TTC549 (cell line): ENCODE measurements around the gene ADAM30.

Experiments
- FAIRE-seq: peaks from 2 replicates; lab custom pipeline; 2012; peaks lifted over from hg19 to GRCh38; lab: Jason Lieb, UNC

ADAM30 gene

DNA sequence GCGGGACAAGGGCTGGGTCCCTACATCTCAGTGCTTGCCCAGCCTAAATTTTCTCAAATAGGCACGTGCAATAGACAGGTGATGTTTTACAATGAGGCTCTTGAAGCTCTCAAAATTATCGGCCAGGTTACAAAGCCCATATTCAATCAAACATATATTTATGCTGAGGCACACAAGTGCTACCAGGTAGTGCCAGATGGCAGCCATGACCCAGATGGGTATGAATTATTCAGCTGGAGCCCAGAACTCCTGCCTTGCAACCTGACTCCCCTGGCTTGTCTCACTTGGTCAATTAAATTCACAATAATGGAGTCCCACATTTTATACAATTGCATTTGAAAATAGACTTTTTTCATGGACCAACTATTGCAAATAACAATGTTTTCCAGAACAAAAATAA lies 12.3 kb upstream of the ADAM30 start:
- no peak for FAIRE-seq

DNA sequence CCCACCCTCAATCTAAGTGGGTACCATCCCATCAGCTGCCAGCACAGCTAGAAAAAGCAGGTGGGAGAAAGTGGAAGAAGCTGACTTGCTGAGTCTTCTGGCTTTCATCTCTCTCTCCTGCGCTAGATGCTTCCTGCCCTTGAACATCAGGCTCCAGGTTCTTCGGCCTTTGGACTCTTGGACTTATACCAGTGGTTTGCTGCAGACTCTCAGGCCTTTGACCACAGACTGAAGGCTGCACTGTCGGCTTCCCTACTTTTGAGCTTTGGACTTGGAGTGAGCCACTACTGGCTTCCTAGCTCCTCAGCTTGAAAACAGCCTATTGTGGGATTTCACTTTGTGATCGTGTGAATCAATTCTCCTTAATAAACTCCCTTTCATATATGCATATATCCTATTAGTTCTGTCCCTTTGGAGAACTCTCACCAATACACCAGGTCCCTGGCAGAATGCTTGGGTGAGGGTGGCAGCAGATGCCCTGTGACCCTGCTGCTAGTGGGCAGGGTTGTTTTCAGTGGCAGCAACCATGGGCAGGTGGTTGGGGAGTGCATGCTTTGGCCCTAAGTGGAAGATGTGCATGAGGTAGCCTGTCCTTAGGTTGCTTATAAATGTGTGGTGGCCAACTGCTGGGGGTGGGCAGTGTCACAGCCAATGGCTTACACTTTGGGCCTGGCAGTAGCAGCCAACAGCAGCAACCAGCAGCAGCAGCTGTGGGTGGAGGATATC lies 10.8 kb upstream of the ADAM30 start:
- FAIRE-seq: no peak

DNA sequence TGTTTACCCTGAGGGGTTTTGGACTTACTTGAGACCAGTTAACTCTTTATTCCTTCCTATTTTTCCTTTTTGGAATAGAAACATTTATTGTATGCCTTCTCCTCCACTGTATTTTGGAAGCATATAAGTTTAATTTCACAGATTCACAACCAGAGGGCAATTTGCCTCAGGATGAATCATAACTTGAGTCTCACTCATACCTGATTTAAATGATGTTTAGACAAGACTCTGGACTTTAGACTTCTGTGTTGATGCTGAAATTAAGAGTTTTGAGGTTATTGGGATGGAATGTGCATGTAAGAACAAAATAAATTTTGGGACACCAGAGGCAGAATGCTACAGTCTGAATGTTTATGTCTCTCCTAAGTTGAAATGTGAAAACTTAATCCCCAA lies 7.1 kb upstream of the ADAM30 start:
- no peak for FAIRE-seq

DNA sequence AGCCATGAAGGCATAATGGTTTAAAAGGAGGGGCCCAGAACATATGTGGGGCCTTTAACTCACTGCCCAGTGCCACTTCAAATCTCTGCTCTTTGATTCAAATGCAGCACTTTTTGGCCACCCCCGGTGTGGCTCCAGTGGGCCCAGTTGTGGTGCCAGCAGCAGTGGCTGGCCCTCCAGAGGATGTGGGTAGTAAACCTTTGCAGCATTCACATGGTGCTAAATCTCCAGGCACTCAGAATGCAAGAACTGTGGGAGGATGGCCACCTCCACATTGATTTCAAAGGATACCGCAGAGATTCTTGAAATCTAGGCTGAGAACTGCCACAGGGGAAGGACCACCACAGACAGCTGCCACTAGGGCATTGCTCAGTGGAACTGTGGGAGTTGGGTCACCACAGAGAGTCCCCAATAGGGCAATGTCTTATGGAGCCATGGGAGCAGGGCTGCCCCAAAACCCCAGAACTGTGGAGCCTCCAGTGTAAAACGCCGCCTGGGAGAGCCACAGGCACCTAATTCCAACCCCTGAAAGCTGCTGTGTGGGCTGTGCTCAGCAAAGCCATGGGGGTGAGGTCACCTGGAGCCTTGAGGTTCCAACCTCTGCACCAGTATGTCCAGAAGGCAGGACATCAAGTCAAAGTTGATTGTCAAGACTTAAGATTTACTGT lies 6.6 kb upstream of the ADAM30 start:
- no peak for FAIRE-seq

DNA sequence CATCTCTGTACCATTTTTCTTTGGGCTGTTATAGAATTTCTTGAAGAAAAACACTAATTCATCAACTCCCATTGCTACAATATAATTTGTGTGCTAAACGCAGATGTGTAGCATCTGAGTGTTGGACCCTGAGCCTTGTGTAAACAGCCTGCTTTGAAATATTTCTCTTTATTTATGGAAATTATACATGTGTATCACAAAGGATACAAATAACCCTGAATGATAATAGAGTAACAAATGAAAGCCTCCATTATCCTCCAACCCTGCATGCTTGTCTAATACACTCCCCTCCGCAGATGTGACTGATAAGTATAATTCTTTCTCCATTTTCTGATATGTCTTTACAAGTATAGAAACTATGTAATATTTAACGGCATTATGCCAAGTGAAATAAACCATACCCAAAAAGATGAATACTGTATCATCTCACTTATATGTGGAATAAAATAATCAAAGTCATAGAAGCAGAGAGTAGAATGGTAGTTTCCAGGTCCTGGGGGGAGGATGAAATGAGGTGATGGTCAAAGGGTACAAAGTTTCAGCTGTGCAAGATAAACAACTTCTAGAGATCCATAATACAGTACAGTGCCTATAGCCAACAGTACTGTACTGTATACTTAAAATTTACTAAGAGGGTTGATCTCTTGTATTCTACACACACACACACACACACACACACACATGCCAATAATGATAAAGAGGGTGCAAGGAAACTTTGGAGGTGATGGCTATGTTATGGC lies 2.8 kb upstream of the ADAM30 start:
- no peak for FAIRE-seq

DNA sequence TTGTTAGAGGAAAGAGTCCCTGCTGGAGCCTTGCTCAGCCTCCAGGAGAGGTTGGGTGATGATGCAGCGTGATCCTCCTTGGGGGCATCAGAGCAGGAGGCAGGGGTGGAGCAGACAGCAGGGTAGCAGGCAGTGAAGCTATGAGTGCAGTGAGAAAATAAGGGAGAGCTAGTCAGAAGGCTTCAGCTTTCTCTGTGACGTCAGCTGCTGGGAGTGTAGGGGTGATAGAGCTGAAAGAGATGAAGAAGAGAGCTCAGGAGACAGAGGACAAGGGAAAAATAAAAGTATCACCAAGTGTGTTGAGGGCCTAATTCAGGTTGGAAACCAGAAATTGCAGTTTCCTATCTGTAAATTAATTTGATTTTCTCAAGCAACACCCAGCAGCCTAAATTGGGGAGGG lies 2.2 kb upstream of the ADAM30 start:
- FAIRE-seq: no peak

DNA sequence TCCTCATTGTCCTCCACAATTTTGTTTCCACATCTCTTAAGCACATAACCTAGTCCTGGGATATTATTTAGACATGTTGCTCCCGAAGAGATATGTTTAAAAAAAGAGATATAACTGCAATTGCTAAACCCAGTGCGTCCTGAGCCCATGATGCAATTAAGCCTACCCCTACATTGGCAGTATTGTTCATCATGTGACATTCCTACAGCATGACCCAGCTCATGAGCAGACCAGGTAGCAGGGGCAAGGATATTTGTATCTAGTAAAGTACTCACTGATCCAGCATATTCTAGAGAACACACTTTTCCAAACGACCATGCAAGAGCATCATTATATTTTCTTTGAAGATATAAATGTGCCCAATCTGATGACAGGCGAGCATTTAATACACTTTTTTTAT lies 1.2 kb downstream of the ADAM30 start:
- FAIRE-seq: no peak

DNA sequence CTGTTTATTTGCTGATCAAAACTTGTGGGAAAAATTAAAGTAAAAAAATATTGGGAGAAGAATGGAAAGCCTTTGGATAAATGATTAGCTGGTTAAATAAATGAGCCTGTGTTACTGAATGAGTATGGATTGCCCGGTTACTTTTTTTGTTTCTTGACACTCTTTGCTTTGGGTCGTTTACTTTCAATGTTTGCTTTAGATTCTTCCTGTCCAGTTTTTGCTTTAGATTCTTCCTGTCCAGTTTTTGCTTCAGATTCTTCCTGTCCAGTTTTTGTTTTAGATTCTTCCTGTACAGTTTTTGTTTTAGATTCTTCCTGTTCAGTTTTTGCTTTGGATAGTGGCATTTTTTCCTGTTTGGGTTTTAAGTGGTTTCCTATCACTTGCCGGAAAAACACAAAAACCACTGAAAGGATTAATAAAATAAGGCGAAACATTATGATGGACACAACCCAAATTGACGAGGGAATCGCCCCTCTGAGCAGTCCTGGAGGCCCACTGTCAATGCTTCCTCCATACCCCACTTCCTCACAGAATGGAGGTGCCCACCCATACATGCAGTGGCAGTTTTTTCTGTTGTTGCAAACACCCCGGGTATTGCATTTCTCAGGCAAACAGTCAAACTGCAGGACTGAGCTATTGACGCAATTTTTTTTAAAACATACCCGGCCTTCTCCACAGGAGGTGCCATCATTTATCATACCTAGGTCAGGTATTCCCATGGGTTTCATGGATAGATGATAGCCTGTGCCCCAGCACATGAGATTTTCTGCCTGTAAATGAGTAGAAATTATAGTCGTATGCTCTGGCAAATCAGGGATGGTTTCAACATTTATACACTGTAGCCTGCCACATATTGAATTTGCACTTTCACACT lies 2.3 kb downstream of the ADAM30 start:
- no peak for FAIRE-seq

DNA sequence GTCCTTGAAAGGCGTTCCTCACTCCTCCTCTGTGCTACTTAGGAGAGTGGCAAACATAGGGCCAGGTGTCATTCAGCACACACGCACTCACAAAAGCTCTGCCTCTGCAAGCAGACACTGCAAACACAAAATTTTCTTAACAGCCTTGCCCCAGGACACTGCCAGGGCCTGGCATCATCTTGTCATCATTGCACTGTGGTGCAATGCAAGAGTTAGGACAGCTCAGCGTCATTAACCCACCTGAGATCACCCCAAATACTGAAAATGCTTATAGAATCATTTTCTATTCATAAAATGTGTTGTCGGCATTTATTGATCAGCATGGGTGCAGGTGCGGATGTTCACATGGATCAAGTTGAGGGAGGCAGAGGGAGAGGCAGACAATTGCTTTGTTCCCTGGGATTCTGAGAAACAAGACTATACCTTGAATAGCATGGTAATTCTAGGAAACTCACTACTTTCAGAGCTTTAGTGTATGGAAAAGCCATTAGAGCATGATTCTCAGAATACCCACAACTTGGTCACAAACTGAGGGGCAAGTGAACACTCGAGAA lies 3.0 kb downstream of the ADAM30 start:
- FAIRE-seq: no peak

DNA sequence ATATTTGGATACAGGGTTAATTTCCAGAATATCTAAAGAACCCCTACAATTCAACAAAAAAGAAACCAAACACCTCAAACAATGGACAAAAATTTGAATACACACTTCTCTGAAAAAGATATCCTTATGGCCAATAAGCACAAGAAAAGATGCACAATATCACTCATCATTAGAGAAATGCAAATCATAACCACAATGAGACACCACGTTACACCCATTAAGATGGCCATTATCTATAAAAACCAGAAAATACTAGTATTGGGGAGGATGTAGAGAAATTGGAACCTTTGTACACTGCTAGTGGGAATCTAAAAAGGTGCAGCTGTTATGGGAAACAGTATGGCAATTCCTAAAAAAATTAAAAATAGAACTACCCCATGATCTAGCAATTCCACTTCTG lies 4.9 kb downstream of the ADAM30 start:
- no peak for FAIRE-seq

DNA sequence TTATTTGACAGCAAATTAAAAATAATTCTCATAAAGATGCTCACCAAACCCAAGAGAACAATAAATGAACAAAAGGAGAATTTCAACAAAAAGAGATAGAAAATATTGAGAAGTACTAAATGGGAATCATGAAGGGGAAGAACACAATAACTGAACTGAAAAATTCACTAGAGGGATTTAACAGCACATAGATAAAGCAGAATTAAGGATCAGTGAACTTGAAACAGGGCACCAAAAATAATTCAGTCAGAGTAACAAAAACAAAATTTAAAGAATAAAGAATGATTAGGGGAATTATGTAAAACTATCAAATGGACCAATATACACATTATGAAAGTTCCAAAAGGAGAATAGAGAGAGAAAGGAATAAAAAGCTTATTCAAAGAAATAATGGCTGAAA lies 7.8 kb downstream of the ADAM30 start:
- FAIRE-seq: no peak

DNA sequence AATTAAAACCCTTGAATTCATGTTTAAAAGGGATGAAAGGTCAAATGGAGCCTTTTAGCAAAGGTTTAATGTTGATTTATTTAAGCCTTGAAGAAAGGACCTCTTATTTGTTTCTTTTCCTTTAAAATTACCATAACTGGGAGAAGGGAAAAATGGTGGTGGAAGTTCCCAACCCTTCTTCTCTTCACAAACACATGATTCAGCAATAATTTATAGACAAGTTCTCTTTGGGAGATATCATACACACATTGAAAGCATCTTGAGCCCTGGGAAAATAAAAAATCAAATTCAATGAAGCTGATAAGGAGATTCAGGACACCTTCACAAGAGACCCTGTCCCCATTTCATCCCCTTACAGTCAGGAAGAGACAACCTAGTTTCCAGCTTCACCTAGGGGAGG lies 8.9 kb downstream of the ADAM30 start:
- no peak for FAIRE-seq

DNA sequence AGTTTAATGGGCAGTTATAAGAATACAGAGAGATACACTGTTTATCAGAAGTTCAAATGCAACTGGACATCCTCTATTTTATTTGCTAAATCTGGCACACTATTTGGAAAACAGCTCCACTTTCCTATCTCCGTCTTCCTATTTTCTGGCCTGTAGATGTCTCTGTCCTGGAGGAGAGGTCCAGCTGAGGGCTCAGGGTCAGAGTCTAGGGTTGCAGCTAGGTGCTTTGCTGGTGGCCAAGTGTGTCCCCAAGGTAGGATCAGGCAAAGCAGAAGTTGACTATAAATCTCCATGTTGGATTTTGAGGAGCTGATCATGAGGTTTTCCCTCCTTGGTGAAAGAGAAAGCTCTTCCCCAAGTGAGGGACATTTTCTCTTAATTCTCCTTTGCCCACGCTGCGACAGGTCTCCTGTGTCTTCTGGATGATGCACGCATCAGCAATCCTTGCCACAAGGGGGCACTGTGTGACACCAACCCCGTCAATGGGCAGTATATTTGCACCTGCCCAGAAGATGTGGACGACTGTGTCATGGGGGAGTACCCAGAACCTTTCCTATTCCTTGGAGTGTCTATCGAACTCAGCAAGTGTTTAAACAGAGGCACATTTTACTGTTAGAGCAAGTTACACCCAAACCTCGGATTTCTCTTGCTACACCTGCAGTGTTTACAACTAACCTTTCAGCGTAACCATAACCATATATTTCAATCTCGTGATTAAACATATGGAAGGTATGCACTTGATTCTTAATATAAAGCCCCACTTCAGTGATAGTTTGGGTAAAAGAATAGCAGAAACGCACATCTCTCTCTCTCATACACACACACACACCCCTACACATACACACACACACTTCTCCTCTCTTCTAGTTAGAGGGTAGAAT lies 10.2 kb downstream of the ADAM30 start:
- FAIRE-seq: no peak

DNA sequence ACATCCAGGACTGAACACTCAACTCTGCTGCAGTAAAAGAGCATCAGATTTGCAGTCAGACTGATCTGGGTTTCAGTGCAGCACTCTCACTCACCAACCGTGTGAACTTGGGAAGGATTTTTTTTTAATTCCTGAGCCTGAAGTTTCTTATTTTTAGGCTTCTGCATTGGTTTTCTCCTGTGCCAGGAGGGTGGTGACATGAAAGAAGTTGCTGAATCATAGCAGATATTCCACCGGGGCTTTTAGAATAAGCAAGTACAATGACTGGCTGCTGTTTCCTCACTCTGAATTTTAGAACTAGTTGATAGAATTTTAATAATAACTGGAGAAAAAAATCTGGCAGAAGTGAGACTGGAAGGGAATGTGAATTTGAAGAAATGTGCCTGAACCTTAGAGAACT lies 11.6 kb downstream of the ADAM30 start:
- FAIRE-seq: no peak

DNA sequence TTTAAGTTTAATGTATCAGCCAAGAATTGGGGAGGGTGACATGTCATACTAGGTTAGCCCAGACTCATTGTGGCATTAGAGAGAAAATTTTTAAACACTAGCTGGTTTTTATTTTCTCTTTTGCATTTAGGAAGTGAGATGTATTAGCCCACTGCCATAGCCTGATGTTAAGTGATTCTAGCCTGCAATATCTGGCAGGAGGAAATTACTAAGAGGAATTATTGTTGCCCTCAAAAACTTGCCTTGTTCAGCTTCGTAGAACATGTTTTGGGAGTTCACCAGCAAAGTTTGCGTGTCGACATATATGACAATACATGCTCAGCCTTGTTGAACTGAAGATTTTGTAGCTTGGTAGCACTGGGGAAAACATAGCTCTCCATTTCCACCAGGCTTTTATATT lies 12.5 kb downstream of the ADAM30 start:
- FAIRE-seq: no peak

DNA sequence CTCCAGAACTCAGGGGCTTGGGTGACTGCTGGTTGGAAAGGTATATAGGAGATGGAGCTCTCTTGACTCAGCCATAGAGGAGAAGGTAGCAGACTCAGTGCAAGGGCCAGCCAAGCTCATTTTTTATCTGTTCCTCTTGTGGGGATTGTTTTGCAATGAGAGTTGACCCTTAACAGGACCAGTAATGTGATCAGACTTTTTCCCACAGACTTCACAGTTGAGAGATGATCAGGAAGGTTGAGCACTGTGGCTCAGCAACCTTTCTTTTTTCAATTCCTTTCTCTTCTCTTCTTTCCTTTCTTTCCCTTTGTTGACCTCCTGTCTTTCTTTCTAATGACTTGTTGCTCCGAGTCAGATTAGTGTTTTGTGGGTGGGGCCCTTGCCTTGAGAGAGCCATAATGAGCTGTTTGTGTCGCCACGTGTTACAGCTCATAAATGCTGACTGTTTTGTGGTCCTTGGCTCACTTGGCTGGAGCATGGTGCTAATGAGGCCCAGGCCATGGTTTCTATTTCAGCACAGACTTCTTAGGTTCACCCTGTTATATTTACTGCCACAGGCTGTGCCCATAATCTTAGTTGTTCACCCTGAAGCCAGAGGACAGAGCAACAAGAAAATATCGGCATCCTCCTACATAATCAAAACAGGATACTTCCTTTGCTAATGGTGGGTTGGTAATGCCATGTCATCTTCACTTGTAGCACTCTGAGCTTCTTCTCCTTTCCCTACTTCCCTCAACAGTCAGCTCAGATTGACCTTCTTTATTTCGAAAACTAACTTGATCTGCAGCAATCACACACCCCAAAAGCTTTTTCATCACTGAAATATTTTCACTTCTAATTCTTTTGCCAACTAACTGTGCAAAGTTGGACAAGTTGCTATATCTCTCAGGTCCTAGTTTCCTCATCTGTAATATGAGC lies 13.9 kb downstream of the ADAM30 start:
- FAIRE-seq: no peak

DNA sequence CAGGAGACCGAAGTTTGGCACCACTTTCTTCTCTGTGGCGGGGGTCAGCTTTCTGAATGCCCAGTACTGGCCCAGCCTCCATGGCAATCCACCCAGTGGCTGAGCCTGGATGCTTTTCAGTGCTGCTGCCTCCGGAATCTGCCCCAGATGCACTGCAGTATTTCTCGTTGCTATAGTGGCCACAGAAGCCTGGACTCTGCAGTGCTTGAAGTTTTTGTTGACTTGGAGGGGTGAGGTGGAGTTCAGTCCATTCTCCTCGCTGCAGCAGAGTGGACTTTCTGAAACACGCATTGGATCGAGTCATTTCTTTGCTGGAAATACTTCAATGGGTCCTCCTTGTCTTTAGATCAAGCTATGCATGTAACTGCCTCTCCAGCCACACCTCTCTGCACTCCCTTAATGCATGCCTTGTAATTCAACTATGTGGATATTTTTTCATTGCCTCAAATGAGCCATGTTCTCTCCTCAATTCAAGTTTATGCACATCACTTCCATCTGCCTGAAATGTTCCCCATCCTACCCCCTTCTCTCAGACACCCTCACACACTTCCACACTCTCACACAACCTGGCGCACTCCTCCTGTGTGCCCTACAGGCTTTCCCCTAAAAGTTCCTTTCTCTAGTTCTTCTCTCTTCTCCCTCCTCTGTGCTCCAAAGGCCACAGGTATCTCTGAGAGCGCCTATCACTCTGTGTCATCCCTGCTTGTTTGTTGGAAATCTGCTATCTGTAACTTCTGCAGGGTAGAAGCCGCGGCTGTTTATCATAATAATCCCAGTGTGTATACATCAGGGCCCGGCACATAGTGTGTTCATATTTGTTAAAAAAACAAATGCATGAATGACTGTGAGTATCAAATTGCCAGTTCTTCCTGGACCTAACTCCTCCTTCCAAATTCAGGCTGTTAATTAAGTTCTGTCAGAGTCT lies 16.5 kb downstream of the ADAM30 start:
- no peak for FAIRE-seq

DNA sequence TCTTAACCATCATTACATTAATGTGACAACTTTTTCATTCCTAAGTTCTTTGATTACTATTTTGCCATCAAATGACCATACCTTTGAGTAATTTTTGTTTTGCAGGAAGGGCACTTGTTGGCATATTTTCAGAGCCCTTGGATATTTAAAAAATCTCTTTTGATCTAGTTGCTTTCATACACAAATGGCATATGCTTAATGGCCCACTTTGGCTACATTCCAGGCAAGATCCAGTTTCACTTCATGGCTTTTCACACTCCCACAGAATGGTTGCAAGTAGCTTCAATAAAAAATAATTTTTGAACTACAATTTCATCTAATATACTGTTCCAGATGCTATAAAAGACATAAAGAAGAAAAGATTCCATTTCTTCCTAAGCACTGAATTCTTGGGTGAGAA lies 18.1 kb downstream of the ADAM30 start:
- no peak for FAIRE-seq

DNA sequence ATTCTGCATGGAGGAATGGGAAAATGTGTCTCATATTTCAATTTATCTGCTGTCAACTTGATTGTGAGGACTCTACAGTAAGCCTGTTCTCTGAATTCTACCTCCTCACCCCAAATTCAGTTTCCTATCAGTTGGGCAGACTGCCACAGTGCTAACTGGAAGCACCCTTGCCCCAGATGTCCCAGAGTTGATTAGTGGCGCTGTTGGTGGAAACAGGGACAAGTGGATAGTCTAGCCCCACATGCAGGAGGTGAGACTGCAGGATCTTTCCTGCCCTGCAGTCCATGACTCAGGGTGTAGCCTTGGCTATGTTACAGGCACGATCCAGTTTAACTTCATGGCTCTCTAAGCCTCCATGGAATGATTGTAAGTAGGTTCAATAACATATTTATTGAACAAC lies 22.1 kb downstream of the ADAM30 start:
- FAIRE-seq: no peak
